Stomach (tissue), 9 donors: ENCODE data around the gene AK6. TPM values are rescaled to one million over a fixed set of nuclear protein-coding genes. Genes with fewer than 3 reads are reported as not detected.
"Not testable (repeated sequence)": the region's sequence is repeated elsewhere in the genome, so short reads cannot be mapped to it uniquely, and the experiment has no call there.

Experiments used
- DNase-seq, 2 donors: peaks; one replicate each; pipeline versions ENCODE4 v3.0.0 to v3.0.0-alpha.2; 2013 to 2019
- H3K27ac ChIP-seq, 5 donors: fragments of 200-600 bp in 4 of 5; sonication (generic) in 4 of 5; one replicate each; pipeline ENCODE4 v1.5.1; 2013 to 2019; ENCODE audit warnings: mild to moderate bottlenecking in 1 of 5, moderate library complexity in 1 of 5
- H3K27me3 ChIP-seq, 3 donors: fragments of 200-600 bp; sonication (generic); one replicate each; pipeline ENCODE4 v1.5.1; 2017 to 2019; ENCODE audit warnings: mixed run types in 1 of 3
- H3K36me3 ChIP-seq, 4 donors: fragments of 200-600 bp; sonication (generic); 1 replicate in 3 of 4; 2 replicates in 1 of 4; pipeline ENCODE4 v1.5.1; 2016 to 2019
- H3K4me1 ChIP-seq, 4 donors: fragments of 200-600 bp; sonication (generic); one replicate each; pipeline ENCODE4 v1.5.1; 2016 to 2019
- H3K4me3 ChIP-seq, 4 donors: fragments of 200-600 bp; sonication (generic) in 3 of 4; one replicate each; pipeline ENCODE4 v1.5.1; 2016 to 2019; ENCODE audit warnings: mild to moderate bottlenecking in 1 of 4
- H3K9me3 ChIP-seq, 4 donors: fragments of 200-600 bp; sonication (generic); one replicate each; pipeline ENCODE4 v1.5.1; 2016 to 2019
- CTCF ChIP-seq, 7 experiments: fragments of 450-650 bp in 4 of 7; fragments of 200-600 bp in 3 of 7; sonication (generic) in 3 of 7; IDR thresholded peaks; one replicate each; pipeline ENCODE4 v1.5.1; 2016 to 2019; ENCODE audit warnings: antibody characterized with exemption in 7 of 7, control low read depth in 2 of 7, mild to moderate bottlenecking in 1 of 7
- EP300 ChIP-seq: sonication (generic); formaldehyde crosslinking; IDR thresholded peaks from one replicate; pipeline ENCODE4 v1.6.1; 2017; ENCODE audit warnings: antibody characterized with exemption
- POLR2A ChIP-seq, 4 donors: fragments of 450-650 bp; IDR thresholded peaks; one replicate each; pipeline ENCODE4 v1.6.1; 2016; ENCODE audit warnings: antibody characterized with exemption in 4 of 4, control low read depth in 2 of 4, mild to moderate bottlenecking in 1 of 4, moderate library complexity in 1 of 4
- POLR2AphosphoS5 ChIP-seq, 3 donors: sonication (generic); formaldehyde crosslinking; IDR thresholded peaks; one replicate each; pipeline ENCODE4 v1.6.1; 2016; ENCODE audit warnings: antibody characterized with exemption in 3 of 3
- WGBS, 5 donors: extraction: QIAGEN DNeasy Blood & Tissue Kit in 3 of 5; methylation state at CpG; one replicate each; pipeline versions ENCODE4 v1.1.5 to v1.1.7; 2013 to 2018; 5-methylcytosine and 5-hydroxymethylcytosine counted together
- intact Hi-C: fragments of 100-400 bp; cut with DNase I; formaldehyde crosslinking; loops from one replicate; pipeline ENCODE4 v1.15.1; 2023; ENCODE audit warnings: low total_unique reads
- polyA plus RNA-seq, 3 donors: library from polyadenylated mRNA; stranded (reverse); fragments of 200-250 nt; gene quantifications; one replicate each; pipeline ENCODE4 v1.2.3, GENCODE V29; 2013
- total RNA-seq, 5 donors: library from RNA; depleted of rRNA; stranded (reverse); fragments of >200 nt; gene quantifications; one replicate each; pipeline versions ENCODE4 v1.1.0 to v1.2.3, GENCODE V29; 2014 to 2016
- donor health status: healthy with polysubstance abuse.
- donor health status: Bipolar disorder and iron deficiency.
- donor health status: healthy.

The AK6 gene
- total and polyA plus RNA-seq, 8 donors: 17.5 to 45.4 (median 41.4) TPM; not detected in 2

- intact Hi-C loops: no loop called here
- peaks cover 20 to 85% (median 84%) of the 10 kb centered on the region in 4 donors for H3K36me3 ChIP-seq
- TF ChIP-seq CTCF (IDR thresholded peaks at IDR 0.05) (no peak), POLR2AphosphoS5 (IDR thresholded peaks at IDR 0.05) (no peak), EP300 (no peak), POLR2A (IDR thresholded peaks at IDR 0.05) (no peak)
- no peak overlapping the region for H3K27ac ChIP-seq
- no peaks in the 10 kb centered on the region for H3K9me3 ChIP-seq
- no peak overlapping the region for H3K4me3 ChIP-seq
- no peaks in the 10 kb centered on the region for H3K4me1 ChIP-seq
- H3K27me3 ChIP-seq: no peaks in the 10 kb centered on the region
- DNase-seq: no peak
Observed at GRCh38 chr5:69378376-69378775, 9.1 kb upstream of the AK6 start.

GRCh38 chr5:69374911-69375446, 5.7 kb upstream of the AK6 start:
- TF ChIP-seq CTCF (IDR thresholded peaks at IDR 0.05) (no peak), POLR2A (IDR thresholded peaks at IDR 0.05) (no peak), EP300 (no peak), POLR2AphosphoS5 (IDR thresholded peaks at IDR 0.05) (no peak)
- Histone ChIP-seq H3K27me3 (no peaks in the 10 kb centered on the region), H3K4me1 (peaks cover 9 to 27% (median 15%) of the 10 kb centered on the region in 4 donors), H3K27ac (no peak overlapping the region), H3K9me3 (no peaks in the 10 kb centered on the region), H3K36me3 (peaks cover 13 to 51% (median 50%) of the 10 kb centered on the region in 4 donors), H3K4me3 (no peak overlapping the region)
- WGBS, 5 donors: 90 to 97% (median 93%) methylated on average over 4 of the region's 4 CpGs
- intact Hi-C loops: no loop called here
- DNase-seq: no peak

GRCh38 chr5:69372394-69372793, 3.1 kb upstream of the AK6 start:
- Histone ChIP-seq H3K4me3 (no peak overlapping the region), H3K4me1 (peaks cover 10 to 41% (median 28%) of the 10 kb centered on the region in 4 donors), H3K36me3 (peaks cover 9 to 30% (median 29%) of the 10 kb centered on the region in 4 donors), H3K27me3 (no peaks in the 10 kb centered on the region), H3K9me3 (no peaks in the 10 kb centered on the region), H3K27ac (no peak overlapping the region)
- 93 to 99% (median 97%) methylated on average over 5 of the region's 5 CpGs for WGBS, 5 donors
- no peak for TF ChIP-seq EP300
- TF ChIP-seq CTCF (IDR thresholded peaks at IDR 0.05): no peak
- no peak for TF ChIP-seq POLR2AphosphoS5 (IDR thresholded peaks at IDR 0.05)
- no peak for TF ChIP-seq POLR2A (IDR thresholded peaks at IDR 0.05)
- no peak for DNase-seq
- intact Hi-C loops: no loop called here

GRCh38 chr5:69370335-69370734, 1.0 kb upstream of the AK6 start:
- Histone ChIP-seq H3K27ac (peak overlapping the region in 4 of 5 donors; percentile 94 to 99 (median 94)), H3K4me3 (peak overlapping the region; percentile 64 to 95 (median 76)), H3K36me3 (peaks cover 8 to 32% (median 31%) of the 10 kb centered on the region in 4 donors), H3K4me1 (peaks cover 10 to 53% (median 34%) of the 10 kb centered on the region in 4 donors)
- WGBS, 5 donors: 0 to 3% (median 2%) methylated on average over 16 of the region's 16 CpGs
- H3K9me3 ChIP-seq, H3K27me3 ChIP-seq, intact Hi-C loops: not testable (repeated sequence)
- DNase-seq: peak in 1 of 2 donors; percentile 6
